Coronary artery (tissue), 2 donors: ENCODE data around the gene FAM219A.
"Not testable (repeated sequence)": the region's sequence is repeated elsewhere in the genome, so short reads cannot be mapped to it uniquely, and the experiment has no call there.

Experiments used
- DNase-seq: peaks from one replicate; pipeline ENCODE4 v3.0.0-alpha.2; 2017; ENCODE audit warnings: low spot score
- H3K27ac ChIP-seq, 2 donors: fragments of 200-600 bp; sonication (generic); one replicate each; pipeline ENCODE4 v1.5.1; 2016 to 2019
- H3K4me3 ChIP-seq: fragments of 200-600 bp; sonication (generic); 2 replicates; pipeline ENCODE4 v1.5.1; 2016; ENCODE audit warnings: mild to moderate bottlenecking, moderate library complexity
- TF ChIP-seq, protein P1 (sequence below): fragments of 200-600 bp; sonication (generic); IDR thresholded peaks from one replicate; pipeline ENCODE4 v1.5.1; 2019; ENCODE audit warnings: antibody characterized with exemption

FAM219A gene

DNA sequence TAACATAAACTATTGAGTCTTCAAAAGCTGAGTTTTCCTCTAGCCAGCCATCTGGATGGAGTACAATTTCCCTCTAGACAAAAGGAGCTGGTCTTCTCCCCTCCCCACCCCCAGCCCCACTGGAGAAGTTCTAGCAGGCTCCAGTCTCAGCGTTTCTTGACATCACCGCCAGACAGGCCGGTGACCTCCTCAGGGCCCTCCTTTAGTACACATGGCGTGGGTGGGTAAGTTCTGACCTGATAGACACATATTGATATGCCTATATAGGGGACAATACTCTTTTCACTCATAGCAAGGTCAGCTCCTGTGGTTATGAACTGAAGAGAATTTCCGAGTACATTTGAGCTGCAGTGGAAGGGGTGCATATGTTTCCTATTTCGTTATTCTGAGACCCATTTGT lies 27.5 kb upstream of the FAM219A start:
- Histone ChIP-seq H3K27ac (no peak overlapping the region), H3K4me3 (no peak overlapping the region)
- peak; percentile 29 for DNase-seq
- TF ChIP-seq, protein P1, sequence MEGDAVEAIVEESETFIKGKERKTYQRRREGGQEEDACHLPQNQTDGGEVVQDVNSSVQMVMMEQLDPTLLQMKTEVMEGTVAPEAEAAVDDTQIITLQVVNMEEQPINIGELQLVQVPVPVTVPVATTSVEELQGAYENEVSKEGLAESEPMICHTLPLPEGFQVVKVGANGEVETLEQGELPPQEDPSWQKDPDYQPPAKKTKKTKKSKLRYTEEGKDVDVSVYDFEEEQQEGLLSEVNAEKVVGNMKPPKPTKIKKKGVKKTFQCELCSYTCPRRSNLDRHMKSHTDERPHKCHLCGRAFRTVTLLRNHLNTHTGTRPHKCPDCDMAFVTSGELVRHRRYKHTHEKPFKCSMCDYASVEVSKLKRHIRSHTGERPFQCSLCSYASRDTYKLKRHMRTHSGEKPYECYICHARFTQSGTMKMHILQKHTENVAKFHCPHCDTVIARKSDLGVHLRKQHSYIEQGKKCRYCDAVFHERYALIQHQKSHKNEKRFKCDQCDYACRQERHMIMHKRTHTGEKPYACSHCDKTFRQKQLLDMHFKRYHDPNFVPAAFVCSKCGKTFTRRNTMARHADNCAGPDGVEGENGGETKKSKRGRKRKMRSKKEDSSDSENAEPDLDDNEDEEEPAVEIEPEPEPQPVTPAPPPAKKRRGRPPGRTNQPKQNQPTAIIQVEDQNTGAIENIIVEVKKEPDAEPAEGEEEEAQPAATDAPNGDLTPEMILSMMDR, result no peak

DNA sequence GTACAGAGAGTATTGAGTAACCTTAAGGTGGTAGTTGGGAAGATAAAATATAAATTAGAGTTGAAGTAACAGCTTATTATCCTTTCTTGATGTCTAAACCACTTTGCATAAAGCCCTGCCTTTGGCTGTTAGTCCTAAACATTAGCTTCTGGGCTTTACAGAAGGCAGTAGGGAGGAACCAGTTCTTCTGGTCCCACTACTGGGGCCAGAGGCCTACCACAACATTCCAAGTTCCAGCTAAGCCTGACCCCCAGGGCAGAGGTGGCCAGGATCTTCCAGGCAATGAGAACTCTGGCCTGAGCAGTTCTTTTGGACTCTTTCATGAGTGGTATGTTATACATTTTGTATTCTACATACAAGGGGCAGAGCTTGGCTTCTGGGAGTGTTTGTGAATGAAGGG lies 26.3 kb upstream of the FAM219A start:
- no peak overlapping the region for H3K27ac ChIP-seq

DNA sequence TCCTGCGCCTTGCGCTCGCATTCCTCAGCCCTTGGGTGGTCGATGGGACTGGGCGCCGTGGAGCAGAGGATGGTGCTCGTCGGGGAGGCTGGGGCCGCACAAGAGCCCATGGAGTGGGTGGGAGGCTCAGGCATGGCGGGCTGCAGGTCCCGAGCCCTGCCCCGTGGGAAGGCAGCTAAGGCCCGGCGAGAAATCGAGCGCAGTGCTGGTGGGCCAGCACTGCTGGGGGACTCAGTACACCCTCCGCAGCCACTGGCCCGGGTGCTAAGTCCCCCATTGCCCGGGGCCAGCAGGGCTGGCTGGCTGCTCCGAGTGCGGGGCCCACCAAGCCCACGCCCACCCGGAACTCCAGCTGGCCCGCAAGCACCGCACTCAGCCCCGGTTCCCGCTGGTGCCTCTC lies 24.4 kb upstream of the FAM219A start:
- H3K27ac ChIP-seq, H3K4me3 ChIP-seq: not testable (repeated sequence)
- peak; percentile 49 for DNase-seq

More for the DNA sequence above, 26.3 kb upstream of the FAM219A start:
- DNase-seq, result no peak
- TF ChIP-seq, protein P1, result no peak
- no peak overlapping the region for H3K4me3 ChIP-seq

GRCh38 chr9:34481620-34482019 lies 23.2 kb upstream of the FAM219A start:
- DNase-seq, H3K4me3 ChIP-seq, H3K27ac ChIP-seq: not testable (repeated sequence)

- TF ChIP-seq, protein P1, result no peak
- Histone ChIP-seq H3K4me3 (no peak overlapping the region), H3K27ac (no peak overlapping the region)
- DNase-seq, result no peak
Measured at GRCh38 chr9:34479431-34479866, 21.1 kb upstream of the FAM219A start.

- no peak overlapping the region for H3K27ac ChIP-seq
- TF ChIP-seq, protein P1, result no peak
- no peak for DNase-seq
- no peak overlapping the region for H3K4me3 ChIP-seq
Measured at GRCh38 chr9:34477541-34477940, 19.2 kb upstream of the FAM219A start.

GRCh38 chr9:34475097-34475496 lies 16.7 kb upstream of the FAM219A start:
- peak; percentile 3 for DNase-seq
- H3K27ac ChIP-seq, result no peak overlapping the region
- TF ChIP-seq, protein P1, result no peak
- no peak overlapping the region for H3K4me3 ChIP-seq

DNA sequence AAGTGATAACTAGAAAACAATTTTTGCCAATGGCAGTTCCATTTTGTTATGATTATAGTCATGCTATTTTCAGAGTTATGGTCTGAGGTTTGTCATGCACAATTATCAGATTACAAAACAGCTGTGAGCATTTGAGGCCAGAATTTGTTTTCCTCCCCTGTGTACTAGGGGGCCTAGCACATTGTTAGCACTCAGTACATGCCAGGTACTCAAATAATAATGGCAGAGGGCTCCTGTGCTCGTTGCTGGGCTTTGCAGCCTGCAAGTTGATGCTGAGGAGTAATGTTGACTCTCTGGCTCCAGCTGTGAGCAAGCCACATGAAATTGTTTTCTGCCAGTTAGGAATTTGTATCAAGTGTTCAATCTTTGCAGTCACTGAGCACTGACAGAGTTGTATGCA lies 7.1 kb upstream of the FAM219A start:
- Histone ChIP-seq H3K4me3 (no peak overlapping the region), H3K27ac (no peak overlapping the region)
- DNase-seq, result no peak
- TF ChIP-seq, protein P1, result no peak
